HepG2 (cell line): Measurements from ENCODE around the gene CHD9NB.

Experiments used
- ETS1 ChIP-seq: sonication (generic); formaldehyde crosslinking; IDR thresholded peaks from 2 replicates; pipeline ENCODE4 v1.4.0; 2020; ENCODE audit warnings: missing genetic modification reagents
- KDM5A ChIP-seq: fragments of 200-600 bp; sonication (generic); IDR thresholded peaks from 2 replicates; pipeline ENCODE4 v1.7.0; 2018; ENCODE audit warnings: antibody characterized with exemption, mild to moderate bottlenecking, low read length, borderline replicate concordance
- MEIS1 ChIP-seq: sonication (generic); formaldehyde crosslinking; IDR thresholded peaks from 2 replicates; pipeline ENCODE4 v1.9.0; 2021; ENCODE audit warnings: mild to moderate bottlenecking, missing genetic modification reagents, moderate library complexity, borderline replicate concordance
- ZBTB14 ChIP-seq: sonication (generic); formaldehyde crosslinking; IDR thresholded peaks from 2 replicates; pipeline ENCODE4 v1.4.0; 2020; ENCODE audit warnings: missing genetic modification reagents
- ZNF224 ChIP-seq: sonication (generic); formaldehyde crosslinking; IDR thresholded peaks from 2 replicates; pipeline ENCODE4 v1.5.0; 2020; ENCODE audit warnings: mild to moderate bottlenecking, missing genetic modification reagents

- TF ChIP-seq KDM5A (no peak), ETS1 (no peak), MEIS1 (CRISPR knock-in tag) (no peak), ZBTB14 (CRISPR knock-in tag) (no peak), ZNF224 (no peak)
Measured at GRCh38 chr16:53081686-53082407, 29.1 kb upstream of the CHD9NB start.
